Measurements from ENCODE around the gene MRPL4.

Gene MRPL4

GRCh38 chr19:10211061-10211460 lies 41.0 kb upstream of the MRPL4 start:
- DNase-seq (ENCODE audit: low spot score): no peak
- no peak for TF ChIP-seq CTCF (IDR thresholded peaks at IDR 0.05)
- H3K27ac ChIP-seq: no peak overlapping the region
- H3K4me3 ChIP-seq: no peak overlapping the region

- TF ChIP-seq CTCF (IDR thresholded peaks at IDR 0.05): no peak
- Histone ChIP-seq H3K4me3 (no peak overlapping the region), H3K27ac (no peak overlapping the region)
- no peak for DNase-seq (ENCODE audit: low spot score)
These were observed 40.3 kb upstream of the MRPL4 start for GRCh38 chr19:10211691-10212090.

DNA sequence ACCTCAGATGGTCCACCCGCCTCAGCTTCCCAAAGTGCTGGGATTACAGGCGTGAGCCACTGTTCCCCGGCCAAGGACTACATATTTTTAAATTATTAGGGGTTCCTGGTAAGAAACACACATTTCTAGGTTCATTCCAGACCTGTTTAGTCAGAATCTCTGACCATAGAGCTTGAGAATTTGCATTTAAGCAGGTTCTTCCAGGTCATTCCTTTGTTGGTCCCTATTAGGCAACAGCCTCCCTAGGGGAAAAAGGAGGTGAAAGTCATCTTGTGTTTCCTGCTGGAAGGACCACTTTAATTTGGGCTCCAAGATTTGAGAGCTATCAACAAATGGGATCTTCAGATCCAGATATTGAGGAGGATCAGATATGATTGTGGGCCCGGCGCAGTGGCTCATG lies 37.2 kb upstream of the MRPL4 start:
- DNase-seq (ENCODE audit: low spot score): no peak
- no peak overlapping the region for H3K27ac ChIP-seq
- no peak for TF ChIP-seq CTCF (IDR thresholded peaks at IDR 0.05)
- no peak overlapping the region for H3K4me3 ChIP-seq

- no peak for DNase-seq (ENCODE audit: low spot score)
- no peak for TF ChIP-seq CTCF (IDR thresholded peaks at IDR 0.05)
These were observed 34.9 kb upstream of the MRPL4 start for GRCh38 chr19:10217085-10217484.

DNA sequence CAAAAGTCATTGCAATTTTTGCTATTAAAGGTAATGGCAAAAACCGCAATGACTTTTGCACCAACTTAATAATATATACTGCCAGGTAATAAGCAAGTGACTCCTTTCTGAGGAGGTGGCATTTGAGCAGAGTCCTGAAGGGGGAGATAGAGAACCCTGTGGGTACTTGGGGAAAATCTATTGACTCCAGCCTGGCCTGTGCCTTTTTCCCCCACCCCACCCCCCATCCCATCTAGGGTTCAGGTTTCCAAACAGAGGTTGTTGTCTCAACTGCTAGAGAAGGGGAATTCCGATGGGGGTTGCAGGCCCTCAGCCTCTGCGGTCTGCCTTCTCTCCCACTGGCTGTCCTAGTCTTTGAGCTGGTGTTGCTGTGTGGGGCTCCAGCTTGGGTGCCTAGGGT lies 32.3 kb upstream of the MRPL4 start:
- no peak overlapping the region for H3K27ac ChIP-seq
- DNase-seq (ENCODE audit: low spot score): no peak
- no peak for TF ChIP-seq CTCF (IDR thresholded peaks at IDR 0.05)

More at GRCh38 chr19:10217085-10217484, 34.9 kb upstream of the MRPL4 start:
- Histone ChIP-seq H3K4me3 (no peak overlapping the region), H3K27ac (no peak overlapping the region)

DNA sequence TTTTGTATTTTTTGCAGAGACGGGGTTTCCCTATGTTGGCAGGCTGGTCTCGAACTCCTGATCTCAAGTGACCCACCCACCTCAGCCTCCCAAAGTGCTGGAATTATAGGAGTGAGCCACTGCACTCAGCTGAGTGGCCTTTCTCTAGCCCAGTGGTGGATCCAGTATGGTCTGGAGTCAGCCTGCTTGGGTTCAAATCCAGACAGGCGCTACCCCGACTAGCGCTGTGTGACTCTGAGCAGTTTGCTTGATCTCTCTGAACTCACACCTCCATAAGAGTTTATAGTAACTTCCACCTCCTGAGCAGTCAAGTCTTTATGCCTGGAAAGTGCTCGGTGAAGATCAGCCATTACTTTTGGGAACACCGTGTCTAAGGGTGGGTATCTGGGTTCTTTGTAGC lies 31.3 kb upstream of the MRPL4 start:
- no peak for TF ChIP-seq CTCF (IDR thresholded peaks at IDR 0.05)
- DNase-seq (ENCODE audit: low spot score): no peak
- no peak overlapping the region for H3K4me3 ChIP-seq
- H3K27ac ChIP-seq: no peak overlapping the region

More for the DNA sequence above, 32.3 kb upstream of the MRPL4 start:
- no peak overlapping the region for H3K4me3 ChIP-seq

DNA sequence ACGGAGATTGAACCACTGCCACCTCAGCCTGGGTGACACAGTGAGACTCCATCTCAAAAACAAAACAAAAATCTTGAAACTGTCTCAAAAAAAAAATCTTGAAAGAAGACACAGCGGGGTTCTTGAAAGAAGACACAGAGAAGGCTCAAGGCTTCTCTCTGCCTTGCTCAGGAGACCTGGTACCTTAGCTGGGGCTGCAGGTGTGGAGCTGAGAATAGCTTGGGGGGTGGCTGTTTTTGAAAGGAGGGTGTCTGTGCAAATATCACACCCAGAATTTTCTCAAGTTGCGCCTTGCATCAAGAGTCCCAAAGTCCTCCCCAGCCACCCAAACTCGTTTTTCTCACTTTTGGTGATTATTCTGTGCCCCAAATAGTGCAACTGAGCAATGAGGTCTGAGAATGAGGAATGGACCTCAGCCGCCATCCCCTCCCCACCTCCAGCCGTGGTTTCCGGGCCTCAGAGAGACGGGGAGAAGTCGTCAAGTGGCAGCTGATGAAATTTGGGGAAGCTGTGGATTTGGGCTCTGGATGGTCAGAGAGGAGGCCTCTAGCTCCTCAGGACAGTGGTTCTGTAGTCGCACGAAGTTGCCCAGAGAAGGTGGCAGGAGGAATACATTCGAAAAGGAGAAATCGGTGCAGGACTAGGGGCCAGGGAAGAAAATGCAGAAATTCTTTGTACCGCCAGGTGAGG lies 29.7 kb upstream of the MRPL4 start:
- Histone ChIP-seq H3K27ac (no peak overlapping the region), H3K4me3 (no peak overlapping the region)
- no peak for TF ChIP-seq CTCF (IDR thresholded peaks at IDR 0.05)
- no peak for DNase-seq (ENCODE audit: low spot score)
